HG02588 (cell line): ENCODE results near the gene CHP1.
"Not testable (repeated sequence)": the region's sequence is repeated elsewhere in the genome, so short reads cannot be mapped to it uniquely, and the experiment has no call there.

Source experiments
- ATAC-seq: cut with Tn5 transposase; IDR thresholded peaks from one replicate; pipeline ENCODE4 v1.9.1; 2021; ENCODE audit warnings: mild to moderate bottlenecking, moderate library complexity; ENCODE audit not compliant: unreplicated experiment

The CHP1 gene

GRCh38 chr15:41230650-41231421 is at the start of gene CHP1, which contains the start of gene EXD1:
Gene CHP1, plus strand, starts transcription at chr15:41231268. Its CDS starts 115 bp downstream, at chr15:41231383.
Gene EXD1, minus strand, starts transcription at chr15:41230757. Its CDS starts 4,182 bp downstream, at chr15:41226575.
- ATAC-seq = peak; percentile 93

GRCh38 chr15:41182266-41182665 is 48.8 kb upstream of the CHP1 start:
- no peak for ATAC-seq

GRCh38 chr15:41183581-41183980 is 47.5 kb upstream of the CHP1 start:
- ATAC-seq = no peak

GRCh38 chr15:41194444-41194843 is 36.6 kb upstream of the CHP1 start:
- ATAC-seq = no peak

- no peak for ATAC-seq
Measured at GRCh38 chr15:41199470-41199869, 31.6 kb upstream of the CHP1 start.

GRCh38 chr15:41203395-41203794 is 27.7 kb upstream of the CHP1 start:
- no peak for ATAC-seq

GRCh38 chr15:41205315-41205714 is 25.8 kb upstream of the CHP1 start:
- no peak for ATAC-seq

- ATAC-seq = no peak
Measured at GRCh38 chr15:41207687-41208448, 23.2 kb upstream of the CHP1 start.

- no peak for ATAC-seq
Measured at GRCh38 chr15:41215708-41216107, 15.4 kb upstream of the CHP1 start.

GRCh38 chr15:41218851-41219250 is 12.2 kb upstream of the CHP1 start:
- ATAC-seq = no peak

- ATAC-seq = no peak
Measured at GRCh38 chr15:41219381-41219780, 11.7 kb upstream of the CHP1 start.

GRCh38 chr15:41230345-41230649 is 771 bp upstream of the CHP1 start:
- ATAC-seq = no peak

GRCh38 chr15:41231422-41232226 is 556 bp downstream of the CHP1 start:
- ATAC-seq = peak; percentile 36

- ATAC-seq = no peak
Measured at GRCh38 chr15:41233367-41233771, 2.3 kb downstream of the CHP1 start.

GRCh38 chr15:41235228-41235627 is 4.2 kb downstream of the CHP1 start:
- not testable (repeated sequence) for ATAC-seq

- no peak for ATAC-seq
Measured at GRCh38 chr15:41235929-41236328, 4.9 kb downstream of the CHP1 start.

- ATAC-seq = no peak
Measured at GRCh38 chr15:41238100-41238499, 7.0 kb downstream of the CHP1 start.

- ATAC-seq = no peak
Measured at GRCh38 chr15:41241221-41241964, 10.3 kb downstream of the CHP1 start.

- not testable (repeated sequence) for ATAC-seq
Measured at GRCh38 chr15:41250745-41251144, 19.7 kb downstream of the CHP1 start.

GRCh38 chr15:41251411-41251810 is 20.3 kb downstream of the CHP1 start:
- no peak for ATAC-seq

GRCh38 chr15:41254560-41254959 is 23.5 kb downstream of the CHP1 start:
- no peak for ATAC-seq
